HCT116 (cell line): ENCODE results near the gene SP140L.

Source experiments
- EGR1 ChIP-seq: IDR thresholded peaks from 2 replicates; pipeline ENCODE4 v1.6.1; 2012; ENCODE audit warnings: low read depth
- ELF1 ChIP-seq: IDR thresholded peaks from 2 replicates; pipeline ENCODE4 v1.6.1; 2012; ENCODE audit warnings: low read depth, borderline replicate concordance
- EZH2 ChIP-seq: fragments of 200-600 bp; sonication (generic); IDR thresholded peaks from 2 replicates; pipeline ENCODE4 v1.6.1; 2017; ENCODE audit warnings: antibody characterized with exemption, mixed run types
- JUND ChIP-seq: IDR thresholded peaks from 2 replicates; pipeline ENCODE4 v1.6.1; 2012
- POLR2A ChIP-seq: IDR thresholded peaks from 2 replicates; pipeline ENCODE4 v1.7.0; 2011; ENCODE audit warnings: borderline replicate concordance; ENCODE audit not compliant: insufficient read depth, insufficient read length; ENCODE audit errors: extremely low read depth
- SIN3A ChIP-seq: IDR thresholded peaks from 2 replicates; pipeline ENCODE4 v1.6.1; 2012; ENCODE audit warnings: low read depth
- ZBTB33 ChIP-seq: IDR thresholded peaks from 2 replicates; pipeline ENCODE4 v1.6.1; 2011; ENCODE audit warnings: mild to moderate bottlenecking, low read length, moderate library complexity; ENCODE audit not compliant: insufficient replicate concordance; ENCODE audit errors: extremely low read depth
- TF ChIP-seq, protein P1 (sequence below), 3 experiments: fragments of 200-600 bp in 1 of 3; sonication (generic) in 1 of 3; IDR thresholded peaks in 2 of 3; conservative IDR thresholded peaks in 1 of 3; 2 replicates each; pipeline ENCODE4 v1.5.1; 2012 to 2017; ENCODE audit warnings: low read depth in 2 of 3, low read length in 2 of 3, antibody characterized with exemption in 1 of 3, borderline replicate concordance in 1 of 3, control low read depth in 1 of 3, mild to moderate bottlenecking in 1 of 3, mixed read lengths in 1 of 3, mixed run types in 1 of 3, moderate library complexity in 1 of 3; ENCODE audit not compliant: insufficient read depth in 1 of 3

DNA sequence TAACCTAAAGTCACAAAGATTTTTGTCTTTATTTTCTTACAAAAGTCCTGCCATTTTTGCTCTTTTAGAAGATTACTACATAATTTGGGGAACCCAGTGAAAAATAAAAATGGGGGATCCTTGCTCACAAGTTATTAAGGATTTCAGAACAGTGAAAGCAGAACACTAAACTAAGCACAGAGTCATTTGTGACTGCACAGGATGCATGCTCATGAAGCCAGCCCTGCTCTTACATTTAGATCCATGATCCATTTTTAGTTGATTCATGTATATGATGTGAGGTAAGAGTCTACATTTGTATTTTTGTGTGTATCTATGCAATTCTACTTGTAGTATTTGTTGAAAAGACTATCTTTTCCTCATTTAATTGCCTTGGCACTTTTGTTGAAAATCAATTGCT, 21.8 kb downstream of the SP140L start:
- TF ChIP-seq EGR1 (no peak), POLR2A (no peak), SIN3A (no peak), EZH2 (no peak), ELF1 (no peak), JUND (no peak), ZBTB33 (no peak)
- TF ChIP-seq, protein P1, sequence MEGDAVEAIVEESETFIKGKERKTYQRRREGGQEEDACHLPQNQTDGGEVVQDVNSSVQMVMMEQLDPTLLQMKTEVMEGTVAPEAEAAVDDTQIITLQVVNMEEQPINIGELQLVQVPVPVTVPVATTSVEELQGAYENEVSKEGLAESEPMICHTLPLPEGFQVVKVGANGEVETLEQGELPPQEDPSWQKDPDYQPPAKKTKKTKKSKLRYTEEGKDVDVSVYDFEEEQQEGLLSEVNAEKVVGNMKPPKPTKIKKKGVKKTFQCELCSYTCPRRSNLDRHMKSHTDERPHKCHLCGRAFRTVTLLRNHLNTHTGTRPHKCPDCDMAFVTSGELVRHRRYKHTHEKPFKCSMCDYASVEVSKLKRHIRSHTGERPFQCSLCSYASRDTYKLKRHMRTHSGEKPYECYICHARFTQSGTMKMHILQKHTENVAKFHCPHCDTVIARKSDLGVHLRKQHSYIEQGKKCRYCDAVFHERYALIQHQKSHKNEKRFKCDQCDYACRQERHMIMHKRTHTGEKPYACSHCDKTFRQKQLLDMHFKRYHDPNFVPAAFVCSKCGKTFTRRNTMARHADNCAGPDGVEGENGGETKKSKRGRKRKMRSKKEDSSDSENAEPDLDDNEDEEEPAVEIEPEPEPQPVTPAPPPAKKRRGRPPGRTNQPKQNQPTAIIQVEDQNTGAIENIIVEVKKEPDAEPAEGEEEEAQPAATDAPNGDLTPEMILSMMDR (IDR thresholded peaks at IDR 0.05 in 2 of 3, conservative IDR thresholded peaks at IDR 0.05 in 1 of 3; ENCODE audit: borderline replicate concordance in 1 of 3, insufficient read depth in 1 of 3, low read depth in 2 of 3, low read length in 2 of 3) = no peak
